ENCODE data around the gene SNCA.

The SNCA gene

GRCh38 chr4:89836897-89837384 lies at the start of gene SNCA:
SNCA (minus strand) TSS chr4:89837161; CDS start chr4:89835667, 1,494 bp downstream.
- DNase-seq (ENCODE audit: low read depth): peak; percentile 53

- DNase-seq (ENCODE audit: low read depth): no peak
Measured at GRCh38 chr4:89879215-89879614, 42.3 kb upstream of the SNCA start.

- DNase-seq (ENCODE audit: low read depth): no peak
Measured at GRCh38 chr4:89878611-89879010, 41.6 kb upstream of the SNCA start.

GRCh38 chr4:89876548-89876947 lies 39.6 kb upstream of the SNCA start:
- no peak for DNase-seq (ENCODE audit: low read depth)

GRCh38 chr4:89871211-89871610 lies 34.2 kb upstream of the SNCA start:
- no peak for DNase-seq (ENCODE audit: low read depth)

- DNase-seq (ENCODE audit: low read depth): peak; percentile 27
Measured at GRCh38 chr4:89868999-89869589, 32.1 kb upstream of the SNCA start.

GRCh38 chr4:89868276-89868675 lies 31.3 kb upstream of the SNCA start:
- DNase-seq (ENCODE audit: low read depth): no peak

- no peak for DNase-seq (ENCODE audit: low read depth)
Measured at GRCh38 chr4:89863533-89863932, 26.6 kb upstream of the SNCA start.

- no peak for DNase-seq (ENCODE audit: low read depth)
Measured at GRCh38 chr4:89860971-89861370, 24.0 kb upstream of the SNCA start.

- no peak for DNase-seq (ENCODE audit: low read depth)
Measured at GRCh38 chr4:89855236-89855635, 18.3 kb upstream of the SNCA start.

GRCh38 chr4:89847571-89848325 lies 10.8 kb upstream of the SNCA start:
- no peak for DNase-seq (ENCODE audit: low read depth)

- DNase-seq (ENCODE audit: low read depth): no peak
Measured at GRCh38 chr4:89839558-89839957, 2.6 kb upstream of the SNCA start.

GRCh38 chr4:89837993-89838390 lies 1.0 kb upstream of the SNCA start:
- DNase-seq (ENCODE audit: low read depth): peak; percentile 23

- DNase-seq (ENCODE audit: low read depth): peak; percentile 36
Measured at GRCh38 chr4:89837385-89837992, 528 bp upstream of the SNCA start.

- DNase-seq (ENCODE audit: low read depth): no peak
Measured at GRCh38 chr4:89836031-89836745, 773 bp downstream of the SNCA start.

- no peak for DNase-seq (ENCODE audit: low read depth)
Measured at GRCh38 chr4:89835413-89835812, 1.5 kb downstream of the SNCA start.

GRCh38 chr4:89834486-89835209 lies 2.3 kb downstream of the SNCA start:
- no peak for DNase-seq (ENCODE audit: low read depth)

GRCh38 chr4:89829470-89830138 lies 7.4 kb downstream of the SNCA start:
- DNase-seq (ENCODE audit: low read depth): no peak

- DNase-seq (ENCODE audit: low read depth): peak; percentile 22
Measured at GRCh38 chr4:89823416-89823815, 13.5 kb downstream of the SNCA start.

GRCh38 chr4:89821612-89822011 lies 15.3 kb downstream of the SNCA start:
- no peak for DNase-seq (ENCODE audit: low read depth)

GRCh38 chr4:89820010-89820409 lies 17.0 kb downstream of the SNCA start:
- DNase-seq (ENCODE audit: low read depth): no peak
